ENCODE results near the gene FGF1.

GRCh38 chr5:142727735-142728047 lies 41.8 kb upstream of the FGF1 start:
- TF ChIP-seq CTCF (IDR thresholded peaks at IDR 0.05) (no peak), POLR2A (IDR thresholded peaks at IDR 0.05) (no peak)
